K562 (cell line): ENCODE results near the gene UBQLNL. TPM values are rescaled to one million over a fixed set of nuclear protein-coding genes. Genes with fewer than 3 reads are reported as not detected.
A peak's percentile ranks its signal among the peaks of the same experiment; 100 is the strongest.

Source experiments
- ARNT ChIP-seq, 2 experiments: fragments of 450-650 bp; IDR thresholded peaks; 2 replicates each; pipeline ENCODE4 v1.6.1; 2016; ENCODE audit warnings: mild to moderate bottlenecking in 1 of 2
- CHD4 ChIP-seq: fragments of 200-600 bp; sonication (generic); IDR thresholded peaks from 3 replicates; pipeline ENCODE4 v1.6.1; 2012; ENCODE audit warnings: low read depth, mild to moderate bottlenecking, mixed read lengths, low read length, inconsistent platforms; ENCODE audit not compliant: insufficient read depth, insufficient replicate concordance, poor library complexity, severe bottlenecking
- DIDO1 ChIP-seq: fragments of 450-650 bp; IDR thresholded peaks from 2 replicates; pipeline ENCODE4 v1.6.1; 2016; ENCODE audit warnings: low read depth, missing biosample characterization, missing genetic modification characterization
- FOXJ2 ChIP-seq: fragments of 200-800 bp; sonication (Bioruptor generic); IDR thresholded peaks from 2 replicates; pipeline ENCODE4 v1.6.1; 2016; ENCODE audit warnings: missing genetic modification characterization, missing compliant biosample characterization
- PHB ChIP-seq: fragments of 250-450 bp; sonication (Bioruptor Pico); IDR thresholded peaks from 2 replicates; pipeline ENCODE4 v1.5.0; 2021
- RAD51 ChIP-seq: fragments of 450-650 bp; IDR thresholded peaks from 2 replicates; pipeline ENCODE4 v1.7.1; 2016; ENCODE audit warnings: low read depth, mild to moderate bottlenecking, borderline replicate concordance
- SP2 ChIP-seq: IDR thresholded peaks from 2 replicates; pipeline ENCODE4 v1.6.1; 2011; ENCODE audit warnings: mild to moderate bottlenecking, low read depth, low read length, moderate library complexity; ENCODE audit not compliant: poor library complexity, severe bottlenecking; ENCODE audit errors: extremely low read depth
- TBL1XR1 ChIP-seq, 2 experiments: IDR thresholded peaks; 2 replicates each; pipeline ENCODE4 v1.6.1; 2012; ENCODE audit warnings: improper control_type of control experiment in 2 of 2, low read length in 2 of 2, mild to moderate bottlenecking in 1 of 2
- XRCC5 ChIP-seq: fragments of 200-400 bp; formaldehyde crosslinking; IDR thresholded peaks from 2 replicates; pipeline ENCODE4 v1.6.1; 2017; ENCODE audit warnings: low read depth, mild to moderate bottlenecking, low read length
- ZKSCAN1 ChIP-seq: fragments of 150-350 bp; IDR thresholded peaks from 2 replicates; pipeline ENCODE4 v1.6.1; 2016; ENCODE audit warnings: low read depth, low read length
- ZNF134 ChIP-seq: fragments of 250-450 bp; sonication (Bioruptor Pico); conservative IDR thresholded peaks from 2 replicates; pipeline ENCODE4 v1.4.0; 2020
- ZNF431 ChIP-seq: sonication (generic); formaldehyde crosslinking; IDR thresholded peaks from 2 replicates; pipeline ENCODE4 v1.8.0; 2022; ENCODE audit warnings: mild to moderate bottlenecking, missing genetic modification reagents
- ZNF75A ChIP-seq: fragments of 450-650 bp; formaldehyde crosslinking; IDR thresholded peaks from 2 replicates; pipeline ENCODE4 v1.4.0; 2020; ENCODE audit warnings: mild to moderate bottlenecking
- polyA plus RNA-seq, 8 experiments: library from polyadenylated mRNA; depleted of rRNA in 4 of 8; stranded (reverse) in 5 of 8; unstranded in 3 of 8; fragments of >200 nt; fragmentation: Nextera tagmentation in 2 of 8; fragmentation: Illumina TruSeq in 1 of 8; extraction: Ambion mirVana in 2 of 8; extraction: Trizol in 1 of 8; gene quantifications; 2 replicates each; pipeline versions ENCODE4 v1.2.1 to v1.2.3, GENCODE V29; 2011 to 2014; ENCODE audit warnings: inconsistent platforms in 1 of 8, missing spikeins in 1 of 8
- total RNA-seq, 7 experiments: library from RNA; depleted of rRNA in 6 of 7; stranded (reverse); fragments of >200 nt in 6 of 7; fragmentation: Illumina TruSeq in 2 of 7; extraction: Trizol in 2 of 7; gene quantifications; 2 replicates each; pipeline versions ENCODE4 v1.2.1 to v1.2.3, GENCODE V29; 2011 to 2021; ENCODE audit warnings: low replicate concordance in 1 of 7
- TF ChIP-seq, protein P1 (sequence below), 3 experiments: fragments of 200-800 bp in 1 of 3; fragments of 250-450 bp in 1 of 3; fragments of 450-650 bp in 1 of 3; sonication (Bioruptor Pico) in 1 of 3; sonication (Bioruptor generic) in 1 of 3; formaldehyde crosslinking in 1 of 3; IDR thresholded peaks; 2 replicates each; pipeline versions ENCODE4 v1.6.1 to v1.8.0; 2016 to 2022; ENCODE audit warnings: mild to moderate bottlenecking in 2 of 3, missing genetic modification characterization in 2 of 3, missing compliant biosample characterization in 1 of 3, moderate library complexity in 1 of 3
- TF ChIP-seq, protein P2 (sequence below): sonication (generic); formaldehyde crosslinking; IDR thresholded peaks from 2 replicates; pipeline ENCODE4 v1.8.0; 2022; ENCODE audit warnings: missing genetic modification reagents, mild to moderate bottlenecking, moderate library complexity, borderline replicate concordance
- TF ChIP-seq, protein P3 (sequence below), 2 experiments: IDR thresholded peaks; 2 replicates each; pipeline ENCODE4 v1.6.1; 2011; ENCODE audit warnings: borderline replicate concordance in 1 of 2, control low read depth in 1 of 2, low read depth in 1 of 2, low read length in 1 of 2, mild to moderate bottlenecking in 1 of 2, mixed read lengths in 1 of 2, moderate library complexity in 1 of 2; ENCODE audit not compliant: insufficient read depth in 1 of 2, insufficient read length in 1 of 2, poor library complexity in 1 of 2, severe bottlenecking in 1 of 2; ENCODE audit errors: extremely low read depth in 1 of 2
- TF ChIP-seq, protein P4 (sequence below): fragments of 250-450 bp; sonication (Bioruptor Pico); IDR thresholded peaks from 2 replicates; pipeline ENCODE4 v1.5.1; 2021; ENCODE audit warnings: mild to moderate bottlenecking
- TF ChIP-seq, protein P5 (sequence below): fragments of 450-650 bp; IDR thresholded peaks from 2 replicates; pipeline ENCODE4 v1.7.0; 2016; ENCODE audit warnings: borderline replicate concordance

UBQLNL gene
- total and polyA plus RNA-seq, 9 of the 15 experiments (the other 6 are each of a cell fraction or from before 2014, with no cell fraction given) = 0.07 to 0.27 (median 0.14) TPM

- TF ChIP-seq, protein P1, sequence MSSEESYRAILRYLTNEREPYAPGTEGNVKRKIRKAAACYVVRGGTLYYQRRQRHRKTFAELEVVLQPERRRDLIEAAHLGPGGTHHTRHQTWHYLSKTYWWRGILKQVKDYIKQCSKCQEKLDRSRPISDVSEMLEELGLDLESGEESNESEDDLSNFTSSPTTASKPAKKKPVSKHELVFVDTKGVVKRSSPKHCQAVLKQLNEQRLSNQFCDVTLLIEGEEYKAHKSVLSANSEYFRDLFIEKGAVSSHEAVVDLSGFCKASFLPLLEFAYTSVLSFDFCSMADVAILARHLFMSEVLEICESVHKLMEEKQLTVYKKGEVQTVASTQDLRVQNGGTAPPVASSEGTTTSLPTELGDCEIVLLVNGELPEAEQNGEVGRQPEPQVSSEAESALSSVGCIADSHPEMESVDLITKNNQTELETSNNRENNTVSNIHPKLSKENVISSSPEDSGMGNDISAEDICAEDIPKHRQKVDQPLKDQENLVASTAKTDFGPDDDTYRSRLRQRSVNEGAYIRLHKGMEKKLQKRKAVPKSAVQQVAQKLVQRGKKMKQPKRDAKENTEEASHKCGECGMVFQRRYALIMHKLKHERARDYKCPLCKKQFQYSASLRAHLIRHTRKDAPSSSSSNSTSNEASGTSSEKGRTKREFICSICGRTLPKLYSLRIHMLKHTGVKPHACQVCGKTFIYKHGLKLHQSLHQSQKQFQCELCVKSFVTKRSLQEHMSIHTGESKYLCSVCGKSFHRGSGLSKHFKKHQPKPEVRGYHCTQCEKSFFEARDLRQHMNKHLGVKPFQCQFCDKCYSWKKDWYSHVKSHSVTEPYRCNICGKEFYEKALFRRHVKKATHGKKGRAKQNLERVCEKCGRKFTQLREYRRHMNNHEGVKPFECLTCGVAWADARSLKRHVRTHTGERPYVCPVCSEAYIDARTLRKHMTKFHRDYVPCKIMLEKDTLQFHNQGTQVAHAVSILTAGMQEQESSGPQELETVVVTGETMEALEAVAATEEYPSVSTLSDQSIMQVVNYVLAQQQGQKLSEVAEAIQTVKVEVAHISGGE (CRISPR knock-in tag; IDR thresholded peaks at IDR 0.05) = no peak
- no peak for TF ChIP-seq RAD51
- no peak for TF ChIP-seq CHD4
- TF ChIP-seq FOXJ2 (tag) = 0 out of 2 replicates have a peak, but pooled peaks have one; percentile 29
- TF ChIP-seq, protein P2, sequence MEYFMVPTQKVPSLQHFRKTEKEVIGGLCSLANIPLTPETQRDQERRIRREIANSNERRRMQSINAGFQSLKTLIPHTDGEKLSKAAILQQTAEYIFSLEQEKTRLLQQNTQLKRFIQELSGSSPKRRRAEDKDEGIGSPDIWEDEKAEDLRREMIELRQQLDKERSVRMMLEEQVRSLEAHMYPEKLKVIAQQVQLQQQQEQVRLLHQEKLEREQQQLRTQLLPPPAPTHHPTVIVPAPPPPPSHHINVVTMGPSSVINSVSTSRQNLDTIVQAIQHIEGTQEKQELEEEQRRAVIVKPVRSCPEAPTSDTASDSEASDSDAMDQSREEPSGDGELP (CRISPR knock-in tag) = peak; percentile 48; the same call in 1 of the 2 replicates
- no peak for TF ChIP-seq PHB (CRISPR knock-in tag)
- TF ChIP-seq ZNF431 (CRISPR knock-in tag) = no peak
- no peak for TF ChIP-seq XRCC5
- no peak for TF ChIP-seq ZKSCAN1
- TF ChIP-seq, protein P3, sequence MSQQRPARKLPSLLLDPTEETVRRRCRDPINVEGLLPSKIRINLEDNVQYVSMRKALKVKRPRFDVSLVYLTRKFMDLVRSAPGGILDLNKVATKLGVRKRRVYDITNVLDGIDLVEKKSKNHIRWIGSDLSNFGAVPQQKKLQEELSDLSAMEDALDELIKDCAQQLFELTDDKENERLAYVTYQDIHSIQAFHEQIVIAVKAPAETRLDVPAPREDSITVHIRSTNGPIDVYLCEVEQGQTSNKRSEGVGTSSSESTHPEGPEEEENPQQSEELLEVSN (IDR thresholded peaks at IDR 0.05; ENCODE audit: borderline replicate concordance in 1 of 2, extremely low read depth in 1 of 2, insufficient read depth in 1 of 2, insufficient read length in 1 of 2, low read depth in 1 of 2, low read length in 1 of 2, poor library complexity in 1 of 2, severe bottlenecking in 1 of 2) = no peak
- no peak for TF ChIP-seq ZNF134 (CRISPR knock-in tag)
- no peak for TF ChIP-seq DIDO1
- TF ChIP-seq SP2 = no peak
- TF ChIP-seq TBL1XR1 (IDR thresholded peaks at IDR 0.05; ENCODE audit: low read length in 2 of 2) = no peak
- TF ChIP-seq, protein P4, sequence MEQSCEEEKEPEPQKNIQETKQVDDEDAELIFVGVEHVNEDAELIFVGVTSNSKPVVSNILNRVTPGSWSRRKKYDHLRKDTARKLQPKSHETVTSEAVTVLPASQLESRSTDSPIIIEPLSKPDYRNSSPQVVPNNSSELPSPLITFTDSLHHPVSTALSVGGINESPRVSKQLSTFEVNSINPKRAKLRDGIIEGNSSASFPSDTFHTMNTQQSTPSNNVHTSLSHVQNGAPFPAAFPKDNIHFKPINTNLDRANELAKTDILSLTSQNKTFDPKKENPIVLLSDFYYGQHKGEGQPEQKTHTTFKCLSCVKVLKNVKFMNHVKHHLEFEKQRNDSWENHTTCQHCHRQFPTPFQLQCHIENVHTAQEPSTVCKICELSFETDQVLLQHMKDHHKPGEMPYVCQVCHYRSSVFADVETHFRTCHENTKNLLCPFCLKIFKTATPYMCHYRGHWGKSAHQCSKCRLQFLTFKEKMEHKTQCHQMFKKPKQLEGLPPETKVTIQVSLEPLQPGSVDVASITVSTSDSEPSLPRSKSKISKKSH = no peak
- no peak for TF ChIP-seq ZNF75A (CRISPR knock-in tag)
- TF ChIP-seq, protein P5, sequence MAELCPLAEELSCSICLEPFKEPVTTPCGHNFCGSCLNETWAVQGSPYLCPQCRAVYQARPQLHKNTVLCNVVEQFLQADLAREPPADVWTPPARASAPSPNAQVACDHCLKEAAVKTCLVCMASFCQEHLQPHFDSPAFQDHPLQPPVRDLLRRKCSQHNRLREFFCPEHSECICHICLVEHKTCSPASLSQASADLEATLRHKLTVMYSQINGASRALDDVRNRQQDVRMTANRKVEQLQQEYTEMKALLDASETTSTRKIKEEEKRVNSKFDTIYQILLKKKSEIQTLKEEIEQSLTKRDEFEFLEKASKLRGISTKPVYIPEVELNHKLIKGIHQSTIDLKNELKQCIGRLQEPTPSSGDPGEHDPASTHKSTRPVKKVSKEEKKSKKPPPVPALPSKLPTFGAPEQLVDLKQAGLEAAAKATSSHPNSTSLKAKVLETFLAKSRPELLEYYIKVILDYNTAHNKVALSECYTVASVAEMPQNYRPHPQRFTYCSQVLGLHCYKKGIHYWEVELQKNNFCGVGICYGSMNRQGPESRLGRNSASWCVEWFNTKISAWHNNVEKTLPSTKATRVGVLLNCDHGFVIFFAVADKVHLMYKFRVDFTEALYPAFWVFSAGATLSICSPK = no peak
- TF ChIP-seq ARNT (IDR thresholded peaks at IDR 0.05) = no peak
Observed at GRCh38 chr11:5505363-5506048, 11.0 kb downstream of the UBQLNL start (continued).
